ENCODE measurements around the gene PPIF. TPM values are rescaled to one million over a fixed set of nuclear protein-coding genes. Genes with fewer than 3 reads are reported as not detected.

The PPIF gene
- total and polyA plus RNA-seq, 2 of the 13 experiments (the other 11 are each of a cell fraction or from before 2014, with no cell fraction given): 147 to 157 TPM

GRCh38 chr10:79335470-79336235 lies 11.6 kb upstream of the PPIF start (continued):
- TF ChIP-seq, protein P1, sequence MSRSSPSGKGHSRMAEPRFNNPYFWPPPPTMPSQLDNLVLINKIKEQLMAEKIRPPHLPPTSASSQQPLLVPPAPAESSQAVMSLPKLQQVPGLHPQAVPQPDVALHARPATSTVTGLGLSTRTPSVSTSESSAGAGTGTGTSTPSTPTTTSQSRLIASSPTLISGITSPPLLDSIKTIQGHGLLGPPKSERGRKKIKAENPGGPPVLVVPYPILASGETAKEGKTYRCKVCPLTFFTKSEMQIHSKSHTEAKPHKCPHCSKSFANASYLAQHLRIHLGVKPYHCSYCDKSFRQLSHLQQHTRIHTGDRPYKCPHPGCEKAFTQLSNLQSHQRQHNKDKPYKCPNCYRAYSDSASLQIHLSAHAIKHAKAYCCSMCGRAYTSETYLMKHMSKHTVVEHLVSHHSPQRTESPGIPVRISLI (CRISPR knock-in tag; IDR thresholded peaks at IDR 0.05; ENCODE audit: borderline replicate concordance): peak; percentile 29; the same call in 1 of the 2 replicates
- TF ChIP-seq ZNF253 (CRISPR knock-in tag; IDR thresholded peaks at IDR 0.05; ENCODE audit: borderline replicate concordance) (peak; percentile 64; the same call in 1 of the 2 replicates), ZNF572 (CRISPR knock-in tag; IDR thresholded peaks at IDR 0.05) (peak; percentile 87; the same call in 1 of the 2 replicates), SAP130 (CRISPR knock-in tag; IDR thresholded peaks at IDR 0.05; ENCODE audit: low read depth) (peak; percentile 83), ADNP (CRISPR knock-in tag; IDR thresholded peaks at IDR 0.05) (no peak), FOXA1 (IDR thresholded peaks at IDR 0.05) (no peak), FOXA1 (CRISPR knock-in tag; IDR thresholded peaks at IDR 0.05) (peak; percentile 68; the same call in 1 of the 2 replicates), NONO (IDR thresholded peaks at IDR 0.05) (no peak), NONO (CRISPR knock-in tag; conservative IDR thresholded peaks at IDR 0.05) (peak; percentile 92), THAP11 (CRISPR knock-in tag; IDR thresholded peaks at IDR 0.05) (peak; percentile 60), FOXA3 (CRISPR knock-in tag; IDR thresholded peaks at IDR 0.05) (peak; percentile 90), ESRRA (CRISPR knock-in tag; IDR thresholded peaks at IDR 0.05; ENCODE audit: low read depth) (peak; percentile 98), MIER2 (CRISPR knock-in tag; IDR thresholded peaks at IDR 0.05) (peak; percentile 84), ZNF563 (CRISPR knock-in tag; IDR thresholded peaks at IDR 0.05) (peak; percentile 76; the same call in 1 of the 2 replicates), MYPOP (CRISPR knock-in tag; IDR thresholded peaks at IDR 0.05) (peak; percentile 91), DNMT3B (CRISPR knock-in tag; conservative IDR thresholded peaks at IDR 0.05) (0 out of 2 replicates have a peak, but pooled peaks have one; percentile 29), NR0B2 (CRISPR knock-in tag; IDR thresholded peaks at IDR 0.05) (0 out of 2 replicates have a peak, but pooled peaks have one; percentile 59), SIN3B (IDR thresholded peaks at IDR 0.05; ENCODE audit: low read length) (no peak), CBX5 (CRISPR knock-in tag; IDR thresholded peaks at IDR 0.05; ENCODE audit: borderline replicate concordance) (peak; percentile 86; the same call in 1 of the 2 replicates), MXI1 (IDR thresholded peaks at IDR 0.05; ENCODE audit: borderline replicate concordance, low read depth, low read length) (0 out of 3 replicates have a peak, but pooled peaks have one; percentile 28), NFATC3 (CRISPR knock-in tag; IDR thresholded peaks at IDR 0.05) (0 out of 2 replicates have a peak, but pooled peaks have one; percentile 21)
- TF ChIP-seq, protein P2, sequence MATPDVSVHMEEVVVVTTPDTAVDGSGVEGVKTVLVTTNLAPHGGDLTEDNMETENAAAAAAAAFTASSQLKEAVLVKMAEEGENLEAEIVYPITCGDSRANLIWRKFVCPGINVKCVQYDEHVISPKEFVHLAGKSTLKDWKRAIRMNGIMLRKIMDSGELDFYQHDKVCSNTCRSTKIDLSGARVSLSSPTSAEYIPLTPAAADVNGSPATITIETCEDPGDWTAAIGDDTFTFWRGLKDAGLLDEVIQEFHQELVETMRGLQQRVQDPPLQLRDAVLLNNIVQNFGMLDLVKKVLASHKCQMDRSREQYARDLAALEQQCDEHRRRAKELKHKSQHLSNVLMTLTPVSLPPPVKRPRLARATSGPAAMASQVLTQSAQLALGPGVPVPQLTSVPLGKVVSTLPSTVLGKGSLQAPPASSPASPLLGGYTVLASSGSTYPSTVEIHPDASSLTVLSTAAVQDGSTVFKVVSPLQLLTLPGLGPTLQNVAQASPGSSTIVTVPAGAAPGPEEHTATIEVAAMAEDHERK (CRISPR knock-in tag; IDR thresholded peaks at IDR 0.05; ENCODE audit: low read depth): no peak
- TF ChIP-seq, protein P3, sequence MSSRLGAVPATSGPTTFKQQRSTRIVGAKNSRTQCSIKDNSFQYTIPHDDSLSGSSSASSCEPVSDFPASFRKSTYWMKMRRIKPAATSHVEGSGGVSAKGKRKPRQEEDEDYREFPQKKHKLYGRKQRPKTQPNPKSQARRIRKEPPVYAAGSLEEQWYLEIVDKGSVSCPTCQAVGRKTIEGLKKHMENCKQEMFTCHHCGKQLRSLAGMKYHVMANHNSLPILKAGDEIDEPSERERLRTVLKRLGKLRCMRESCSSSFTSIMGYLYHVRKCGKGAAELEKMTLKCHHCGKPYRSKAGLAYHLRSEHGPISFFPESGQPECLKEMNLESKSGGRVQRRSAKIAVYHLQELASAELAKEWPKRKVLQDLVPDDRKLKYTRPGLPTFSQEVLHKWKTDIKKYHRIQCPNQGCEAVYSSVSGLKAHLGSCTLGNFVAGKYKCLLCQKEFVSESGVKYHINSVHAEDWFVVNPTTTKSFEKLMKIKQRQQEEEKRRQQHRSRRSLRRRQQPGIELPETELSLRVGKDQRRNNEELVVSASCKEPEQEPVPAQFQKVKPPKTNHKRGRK (CRISPR knock-in tag; IDR thresholded peaks at IDR 0.05): 0 out of 2 replicates have a peak, but pooled peaks have one; percentile 37

Measured in HepG2 (cell line).